HFFc6 (cell line): ENCODE data around the gene WRNIP1. TPM values are rescaled to one million over a fixed set of nuclear protein-coding genes. Genes with fewer than 3 reads are reported as not detected.

Source experiments
- DNase-seq: peaks from one replicate; pipeline ENCODE4 v3.0.0-alpha.2; 2018
- H3K27ac Mint-ChIP-seq: 2 replicates; pipeline ENCODE4 v1.8.0; 2020; ENCODE audit warnings: mild to moderate bottlenecking, mixed read lengths
- H3K27me3 Mint-ChIP-seq: 2 replicates; pipeline ENCODE4 v1.8.0; 2021; ENCODE audit warnings: mild to moderate bottlenecking, moderate library complexity, mixed read lengths; ENCODE audit not compliant: insufficient read depth
- H3K36me3 Mint-ChIP-seq: 2 replicates; pipeline ENCODE4 v1.8.0; 2021; ENCODE audit warnings: low read depth, mixed read lengths
- H3K4me1 Mint-ChIP-seq: 2 replicates; pipeline ENCODE4 v1.8.0; 2020; ENCODE audit warnings: low read depth, mixed read lengths
- H3K4me3 Mint-ChIP-seq: 2 replicates; pipeline ENCODE4 v1.8.0; 2020; ENCODE audit warnings: mild to moderate bottlenecking, moderate library complexity, mixed read lengths
- H3K9me3 Mint-ChIP-seq: 2 replicates; pipeline ENCODE4 v1.8.0; 2020; ENCODE audit warnings: mild to moderate bottlenecking, mixed read lengths
- CTCF ChIP-seq: fragments of 200-600 bp; sonication (generic); IDR thresholded peaks from 2 replicates; pipeline ENCODE4 v1.5.0; 2021; ENCODE audit warnings: antibody characterized with exemption, mild to moderate bottlenecking
- total RNA-seq, 6 experiments: library from RNA; stranded (reverse); fragmentation: NEBNext Ultra II Directional; extraction: Animal tissue kit (Norgen Biotek cat#: 25700); gene quantifications; 2 replicates in 1 of 6; 3 replicates in 5 of 6; pipeline ENCODE4 v1.2.3, GENCODE V29; 2021

The WRNIP1 gene
- total RNA-seq, 6 experiments from 2014 or later: 31.9 to 40.4 (median 33.5) TPM

- no peak for TF ChIP-seq CTCF
- no peak for DNase-seq
- Mint-ChIP-seq H3K27ac (no peak overlapping the region), H3K27me3 (0 out of 2 replicates have a peak, but pooled peaks cover 1% of the 10 kb centered on the region), H3K4me3 (no peak overlapping the region), H3K36me3 (0 out of 2 replicates have a peak, but pooled peaks cover under 1% of the 10 kb centered on the region), H3K9me3 (no peaks in the 10 kb centered on the region; the same call in 1 of the 2 replicates), H3K4me1 (peaks cover 39% of the 10 kb centered on the region)
These were observed 1.8 kb upstream of the WRNIP1 start for GRCh38 chr6:2763345-2763841.

GRCh38 chr6:2763876-2764540 lies 1.2 kb upstream of the WRNIP1 start:
- Mint-ChIP-seq H3K4me3 (peak overlapping the region; percentile 92), H3K9me3 (no peaks in the 10 kb centered on the region; the same call in 1 of the 2 replicates), H3K36me3 (peaks cover 7% of the 10 kb centered on the region; the same call in 1 of the 2 replicates), H3K4me1 (peaks cover 45% of the 10 kb centered on the region), H3K27me3 (0 out of 2 replicates have a peak, but pooled peaks cover 1% of the 10 kb centered on the region), H3K27ac (peak overlapping the region; percentile 98)
- no peak for TF ChIP-seq CTCF
- no peak for DNase-seq

DNA sequence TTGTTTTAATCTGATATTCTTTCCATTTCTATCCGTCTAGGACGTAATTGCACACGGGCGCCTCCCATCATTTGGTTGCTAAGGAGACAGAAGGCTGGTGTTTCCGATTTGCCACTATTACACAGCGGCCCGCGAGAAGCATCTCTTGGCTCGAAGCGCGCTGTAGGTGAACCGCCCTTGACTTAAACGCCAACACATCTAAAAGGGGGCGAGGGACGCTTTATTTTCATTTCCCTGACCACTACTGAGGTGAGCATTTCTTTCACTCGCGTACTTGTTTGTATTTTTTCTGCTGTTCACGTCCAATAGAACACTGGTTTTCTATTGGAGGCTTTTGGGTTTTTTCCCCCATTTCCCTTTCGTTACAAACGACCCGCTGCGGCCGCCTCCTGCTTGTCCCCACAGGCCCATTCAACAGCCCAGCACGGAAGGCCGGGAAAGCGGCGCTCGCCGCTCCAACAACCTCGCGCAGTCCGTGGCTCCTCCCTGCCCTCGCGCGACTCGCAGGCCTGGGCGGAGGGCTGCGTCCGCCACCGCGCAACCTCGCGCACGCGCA lies 505 bp upstream of the WRNIP1 start:
- Mint-ChIP-seq H3K27ac (peak overlapping the region; percentile 98), H3K36me3 (peaks cover 7% of the 10 kb centered on the region; the same call in 1 of the 2 replicates), H3K27me3 (0 out of 2 replicates have a peak, but pooled peaks cover 1% of the 10 kb centered on the region), H3K4me3 (peak overlapping the region; percentile 92), H3K4me1 (peaks cover 52% of the 10 kb centered on the region), H3K9me3 (no peaks in the 10 kb centered on the region; the same call in 1 of the 2 replicates)
- peak; percentile 62 for DNase-seq
- TF ChIP-seq CTCF: no peak

- Mint-ChIP-seq H3K4me1 (peaks cover 58% of the 10 kb centered on the region), H3K9me3 (no peaks in the 10 kb centered on the region; the same call in 1 of the 2 replicates), H3K27me3 (0 out of 2 replicates have a peak, but pooled peaks cover 1% of the 10 kb centered on the region), H3K4me3 (peak overlapping the region; percentile 92), H3K27ac (peak overlapping the region; percentile 69), H3K36me3 (peaks cover 7% of the 10 kb centered on the region; the same call in 1 of the 2 replicates)
- TF ChIP-seq CTCF: no peak
- peak; percentile 19 for DNase-seq
These were observed 938 bp downstream of the WRNIP1 start for GRCh38 chr6:2765896-2766766.
